HG02973 (cell line): ENCODE data around the gene ARID3C.
A peak's percentile ranks its signal among the peaks of the same experiment; 100 is the strongest.
"Not testable (repeated sequence)": the region's sequence is repeated elsewhere in the genome, so short reads cannot be mapped to it uniquely, and the experiment has no call there.

Experiments
- ATAC-seq: cut with Tn5 transposase; IDR thresholded peaks from one replicate; pipeline ENCODE4 v1.9.1; 2021; ENCODE audit warnings: moderate library complexity; ENCODE audit not compliant: unreplicated experiment

The ARID3C gene

GRCh38 chr9:34653151-34654072, 24.5 kb upstream of the ARID3C start:
- ATAC-seq = no peak

GRCh38 chr9:34652602-34653000, 23.7 kb upstream of the ARID3C start:
- ATAC-seq = no peak

- ATAC-seq = no peak
Measured at GRCh38 chr9:34651876-34652601, 23.2 kb upstream of the ARID3C start, which contains the start of gene IL11RA. Gene IL11RA (plus strand): TSS chr9:34652185. CDS start chr9:34655218, 3,033 bp downstream.

GRCh38 chr9:34651321-34651720, 22.5 kb upstream of the ARID3C start:
- ATAC-seq = no peak

GRCh38 chr9:34650816-34651215, 21.9 kb upstream of the ARID3C start:
- ATAC-seq = no peak

- no peak for ATAC-seq
Measured at GRCh38 chr9:34648673-34649072, 19.8 kb upstream of the ARID3C start.

GRCh38 chr9:34647651-34648050, 18.8 kb upstream of the ARID3C start:
- ATAC-seq = no peak

- ATAC-seq = no peak
Measured at GRCh38 chr9:34647084-34647403, 18.2 kb upstream of the ARID3C start.

GRCh38 chr9:34646211-34647083, 17.6 kb upstream of the ARID3C start, which contains the start of gene GALT:
Gene GALT (plus strand): TSS chr9:34646675. CDS start chr9:34646705, 30 bp downstream.
- peak; percentile 85 for ATAC-seq

GRCh38 chr9:34644766-34645314, 16.0 kb upstream of the ARID3C start:
- ATAC-seq = no peak

- no peak for ATAC-seq
Measured at GRCh38 chr9:34642679-34643078, 13.8 kb upstream of the ARID3C start.

GRCh38 chr9:34639322-34639721, 10.5 kb upstream of the ARID3C start:
- not testable (repeated sequence) for ATAC-seq

GRCh38 chr9:34638138-34638445, 9.2 kb upstream of the ARID3C start:
- no peak for ATAC-seq

GRCh38 chr9:34637356-34638137, 8.7 kb upstream of the ARID3C start, which contains the start of gene SIGMAR1:
Gene SIGMAR1 (minus strand): TSS chr9:34637787. CDS start chr9:34637697, 90 bp downstream.
- ATAC-seq = peak; percentile 81

- peak; percentile 9 for ATAC-seq
Measured at GRCh38 chr9:34636791-34637355, 8.0 kb upstream of the ARID3C start.

GRCh38 chr9:34635556-34635955, 6.7 kb upstream of the ARID3C start:
- ATAC-seq = no peak

- no peak for ATAC-seq
Measured at GRCh38 chr9:34634551-34635248, 5.8 kb upstream of the ARID3C start.

- ATAC-seq = no peak
Measured at GRCh38 chr9:34633851-34634550, 5.1 kb upstream of the ARID3C start.
